GM19238 (cell line): ENCODE measurements around the gene PRKG1.

Source experiments
- DNase-seq: peaks from one replicate; pipeline ENCODE4 v3.0.0; 2011; ENCODE audit warnings: low spot score; ENCODE audit not compliant: insufficient read length

Gene PRKG1

GRCh38 chr10:52100011-52100547 lies 1025.8 kb downstream of the PRKG1 start:
- no peak for DNase-seq

- no peak for DNase-seq
Measured at GRCh38 chr10:52105301-52105700, 1031.0 kb downstream of the PRKG1 start.

- DNase-seq = no peak
Measured at GRCh38 chr10:52106011-52106410, 1031.7 kb downstream of the PRKG1 start.

GRCh38 chr10:52106899-52107298 lies 1032.6 kb downstream of the PRKG1 start:
- no peak for DNase-seq

GRCh38 chr10:52108236-52108635 lies 1033.9 kb downstream of the PRKG1 start:
- no peak for DNase-seq

GRCh38 chr10:52110576-52110975 lies 1036.3 kb downstream of the PRKG1 start:
- DNase-seq = no peak

- no peak for DNase-seq
Measured at GRCh38 chr10:52111101-52111891, 1037.0 kb downstream of the PRKG1 start.

GRCh38 chr10:52115823-52116222 lies 1041.5 kb downstream of the PRKG1 start:
- no peak for DNase-seq

- no peak for DNase-seq
Measured at GRCh38 chr10:52119507-52119906, 1045.2 kb downstream of the PRKG1 start.

- DNase-seq = no peak
Measured at GRCh38 chr10:52121688-52122087, 1047.4 kb downstream of the PRKG1 start.

- DNase-seq = no peak
Measured at GRCh38 chr10:52128056-52128683, 1053.9 kb downstream of the PRKG1 start.

GRCh38 chr10:52129410-52130178 lies 1055.3 kb downstream of the PRKG1 start:
- no peak for DNase-seq

GRCh38 chr10:52135101-52135500 lies 1060.8 kb downstream of the PRKG1 start:
- DNase-seq = no peak

GRCh38 chr10:52136921-52137320 lies 1062.6 kb downstream of the PRKG1 start:
- no peak for DNase-seq

- no peak for DNase-seq
Measured at GRCh38 chr10:52143338-52143737, 1069.1 kb downstream of the PRKG1 start.

GRCh38 chr10:52145636-52146035 lies 1071.3 kb downstream of the PRKG1 start:
- DNase-seq = no peak

- no peak for DNase-seq
Measured at GRCh38 chr10:52146766-52147165, 1072.5 kb downstream of the PRKG1 start.

- no peak for DNase-seq
Measured at GRCh38 chr10:52170776-52171175, 1096.5 kb downstream of the PRKG1 start.

GRCh38 chr10:52172581-52172980 lies 1098.3 kb downstream of the PRKG1 start:
- no peak for DNase-seq

GRCh38 chr10:52185256-52185655 lies 1111.0 kb downstream of the PRKG1 start:
- DNase-seq = no peak

GRCh38 chr10:52187521-52188258 lies 1113.4 kb downstream of the PRKG1 start:
- DNase-seq = no peak
